ENCODE measurements around the gene MCU.

The MCU gene

DNA sequence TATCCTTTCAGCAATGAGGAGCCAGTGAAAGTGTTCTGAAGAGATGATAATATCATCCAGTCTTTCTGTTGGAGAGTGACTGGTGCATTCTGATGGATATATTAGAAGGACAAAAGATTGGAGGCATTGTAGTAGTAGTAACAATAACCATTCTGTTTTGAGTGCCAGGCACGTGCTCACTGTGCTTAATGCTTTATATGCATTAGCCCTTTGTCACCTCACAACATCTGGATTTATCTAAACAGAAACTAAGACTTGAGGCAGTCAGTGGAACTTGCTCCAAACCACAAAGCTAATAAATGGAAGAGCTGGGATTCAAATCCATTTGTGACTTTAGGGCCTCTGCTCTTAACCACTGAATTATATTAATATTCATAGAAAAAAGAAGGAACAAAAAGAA lies 117.1 kb downstream of the MCU start:
- DNase-seq, result no peak

DNA sequence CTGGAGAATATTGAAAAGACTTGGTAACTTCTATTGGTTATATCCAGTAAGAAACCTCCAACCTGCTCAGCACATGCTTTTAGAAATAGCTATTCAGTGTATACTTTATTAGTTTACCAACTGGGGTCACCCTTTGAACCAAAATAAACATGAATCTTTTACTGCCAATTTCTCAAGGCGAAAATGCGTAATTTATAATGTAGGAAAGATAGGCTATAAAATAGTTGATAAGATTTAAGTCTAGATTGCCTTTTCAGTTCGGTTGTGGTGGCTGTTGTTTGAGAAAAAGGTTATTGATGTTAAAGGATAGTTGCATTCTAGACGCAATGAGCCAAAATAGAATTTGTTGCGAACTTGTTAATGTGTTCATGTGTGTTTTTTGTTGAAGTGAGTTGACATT lies 119.0 kb downstream of the MCU start:
- no peak for DNase-seq

DNA sequence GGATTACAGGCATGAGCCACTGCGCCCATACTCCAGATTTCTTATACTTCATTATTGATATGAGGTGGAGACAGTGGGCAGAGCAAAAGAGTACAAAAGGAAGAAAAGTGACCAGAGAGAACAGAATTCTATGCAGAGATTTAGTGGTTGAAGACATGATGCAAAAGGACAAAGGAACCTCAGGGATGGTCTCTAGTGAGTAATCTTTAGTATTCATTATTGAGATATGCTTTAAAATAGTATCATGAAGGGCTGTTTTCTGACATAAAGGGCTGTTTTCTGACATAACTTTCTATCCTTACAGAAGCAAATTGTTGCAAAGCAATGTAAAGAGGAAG lies 120.4 kb downstream of the MCU start:
- no peak for DNase-seq

- DNase-seq, result no peak
Observed at GRCh38 chr10:72812753-72813430, 120.9 kb downstream of the MCU start.

DNA sequence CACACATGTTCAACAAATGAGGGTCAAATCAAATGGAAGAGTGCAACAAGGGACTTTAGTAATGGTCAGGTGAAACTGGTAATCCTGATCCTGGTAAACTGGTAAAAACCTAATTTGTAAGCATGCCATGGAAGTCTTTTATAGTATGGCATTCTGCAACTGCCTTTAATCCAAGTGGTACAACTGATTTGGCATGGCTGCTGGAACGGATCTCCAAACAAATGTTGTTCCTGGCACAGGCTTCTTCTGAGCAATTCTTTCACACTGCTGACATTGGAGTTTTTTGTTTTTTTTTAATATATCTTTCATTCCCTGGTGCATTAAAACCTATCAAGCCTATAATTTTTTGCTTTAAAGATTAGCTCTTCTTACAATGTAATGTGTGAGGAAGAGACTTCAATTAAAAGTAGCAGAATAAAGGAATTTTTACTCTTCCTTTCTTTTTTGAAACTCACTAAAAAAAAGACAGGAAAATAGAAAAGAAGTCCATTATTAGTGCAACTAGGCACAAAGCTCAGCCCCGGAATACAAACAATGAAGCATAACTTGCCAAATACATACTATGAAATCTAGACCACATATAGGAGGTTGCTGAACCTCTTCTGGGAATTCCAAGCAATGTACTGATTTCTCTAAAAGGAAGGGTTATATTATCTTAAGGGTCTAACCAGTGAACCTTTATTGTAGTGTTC lies 122.3 kb downstream of the MCU start:
- DNase-seq, result no peak

DNA sequence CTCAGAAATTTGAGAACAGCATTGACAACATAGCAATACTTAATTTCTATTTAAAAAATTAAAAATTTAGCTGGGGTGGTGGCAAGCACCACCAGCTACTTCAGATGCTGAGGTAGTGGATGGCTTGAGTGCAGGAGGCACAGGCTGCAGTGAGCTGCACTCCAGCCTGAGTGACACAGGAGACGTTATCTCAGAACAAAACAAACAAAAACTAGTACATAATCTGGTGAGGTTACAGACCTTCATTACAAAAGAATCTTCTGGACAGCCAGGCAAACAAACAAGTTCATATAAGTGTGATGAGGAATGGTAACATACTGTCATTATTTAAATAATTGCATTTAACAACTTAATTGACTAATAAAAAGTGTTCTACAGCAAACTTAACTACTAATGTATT lies 124.6 kb downstream of the MCU start:
- DNase-seq, result no peak

DNA sequence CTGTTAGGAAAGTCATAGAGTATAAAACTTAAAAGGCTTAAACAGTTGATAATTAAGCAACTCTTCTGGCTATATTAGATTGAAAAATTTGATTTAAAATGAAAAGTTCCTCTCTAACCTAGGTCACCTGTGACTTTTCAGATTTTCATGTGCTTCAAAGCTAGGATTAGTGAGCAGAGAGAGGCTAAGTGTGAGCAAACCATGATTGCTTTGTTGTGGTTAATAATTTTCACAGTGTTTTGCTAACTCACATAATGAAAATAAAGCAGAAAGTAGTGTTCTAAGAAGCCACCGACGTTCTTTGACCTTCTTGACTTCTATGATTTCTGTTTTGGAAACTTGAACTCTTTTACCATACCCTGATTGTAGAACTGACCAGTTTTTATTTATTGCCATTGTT lies 126.1 kb downstream of the MCU start:
- no peak for DNase-seq

DNA sequence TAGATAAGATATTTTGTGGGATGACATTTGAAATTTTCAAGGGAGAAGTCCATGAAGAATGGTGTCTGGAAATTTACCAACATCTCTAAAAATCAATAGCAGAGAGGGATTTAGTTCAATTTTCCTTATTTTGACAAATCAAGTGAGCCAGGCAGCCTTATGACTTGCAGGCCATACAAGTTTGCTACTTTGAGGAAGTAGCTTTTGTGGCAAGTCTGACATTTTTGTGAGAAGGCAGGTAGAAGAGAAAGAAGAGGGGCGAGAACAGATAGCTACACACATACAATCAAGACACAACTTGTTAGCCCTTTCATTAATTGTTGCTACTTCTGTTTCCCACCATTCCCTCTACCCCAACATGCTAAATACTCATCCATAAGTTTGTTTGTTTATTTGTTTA lies 127.1 kb downstream of the MCU start:
- DNase-seq, result no peak

GRCh38 chr10:72821606-72822005 lies 129.7 kb downstream of the MCU start:
- DNase-seq, result no peak

DNA sequence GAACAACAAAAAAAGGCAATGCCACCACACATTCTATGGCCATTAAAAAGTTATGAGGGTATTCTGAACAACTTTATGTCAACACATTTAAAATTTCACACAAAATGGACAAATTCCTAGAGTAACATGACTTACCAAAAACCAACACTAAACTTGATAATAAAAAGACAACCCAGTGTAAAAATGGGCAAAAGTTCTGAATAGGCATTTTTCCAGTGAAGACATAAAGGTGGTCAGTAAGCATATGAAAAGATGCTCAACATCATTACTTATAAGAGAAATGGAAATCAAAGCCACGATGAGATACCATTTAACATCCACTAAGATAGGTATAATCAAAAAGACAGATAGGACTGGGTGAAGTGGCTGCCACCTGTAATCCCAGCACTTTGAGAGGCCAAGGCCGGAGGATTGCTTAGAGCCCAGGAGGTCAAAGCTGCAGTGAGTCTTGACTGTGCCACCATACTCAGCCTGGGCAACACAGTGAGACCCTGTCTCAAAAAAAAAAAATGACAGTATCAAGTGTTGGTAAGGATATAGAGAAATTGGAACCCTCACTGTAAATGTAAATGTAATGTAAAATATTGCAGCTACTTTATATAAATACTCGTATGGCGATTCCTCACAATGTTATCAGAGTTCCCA lies 130.5 kb downstream of the MCU start:
- no peak for DNase-seq

DNA sequence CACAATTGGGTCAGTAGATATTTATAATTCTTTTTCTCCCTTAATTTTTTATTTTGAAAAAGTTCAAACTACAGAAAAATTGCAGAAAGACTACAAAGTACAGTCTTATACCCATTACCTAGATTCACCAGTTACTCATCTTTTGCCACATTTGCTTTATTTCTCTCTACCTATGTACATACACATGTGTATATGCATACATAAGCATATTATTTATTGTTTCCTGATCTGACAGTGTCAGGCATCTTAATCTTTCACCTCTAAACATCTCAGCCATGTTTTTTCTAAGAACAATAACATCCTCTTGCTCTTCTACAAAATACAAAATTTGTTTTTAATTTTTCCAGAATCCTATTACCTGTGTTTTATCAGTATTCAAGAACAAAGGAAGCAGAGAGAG lies 133.2 kb downstream of the MCU start:
- no peak for DNase-seq

DNA sequence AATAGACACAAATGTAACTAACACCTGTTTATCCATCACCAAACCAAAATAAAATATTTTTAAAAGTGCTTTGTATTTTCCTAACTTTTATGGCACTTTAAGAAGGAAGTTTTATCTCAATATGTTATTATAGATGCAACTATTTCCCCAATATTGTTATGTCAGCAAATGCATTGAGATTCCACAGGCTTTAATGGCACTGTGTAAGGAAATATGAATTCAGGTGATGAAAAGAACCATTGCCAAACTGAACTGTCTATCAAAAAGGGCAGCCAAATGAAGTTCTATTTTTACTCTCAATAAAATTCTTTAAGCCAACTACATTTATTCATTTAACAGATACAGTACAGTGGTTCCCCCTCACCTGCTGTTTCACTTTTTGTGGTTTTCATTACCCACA lies 134.4 kb downstream of the MCU start:
- no peak for DNase-seq

DNA sequence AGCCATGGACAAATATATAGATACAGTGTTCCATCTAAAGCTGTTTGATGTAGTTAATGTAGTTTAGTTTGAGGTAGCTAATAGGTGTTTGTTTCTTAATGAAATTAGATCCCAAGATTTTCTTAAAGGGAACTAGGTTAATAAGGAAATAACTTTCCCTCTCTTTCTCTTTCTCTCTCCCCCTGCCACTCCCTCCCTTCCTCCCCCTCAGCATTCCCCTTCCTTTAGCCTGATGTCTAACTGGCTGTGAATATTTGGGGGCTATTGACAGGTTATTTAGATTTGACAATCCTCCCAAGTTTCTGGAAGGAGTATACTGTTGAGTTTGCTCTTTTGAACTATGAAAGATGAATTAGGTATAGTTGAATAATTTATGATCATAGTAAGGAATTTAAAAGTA lies 136.4 kb downstream of the MCU start:
- DNase-seq, result no peak

DNA sequence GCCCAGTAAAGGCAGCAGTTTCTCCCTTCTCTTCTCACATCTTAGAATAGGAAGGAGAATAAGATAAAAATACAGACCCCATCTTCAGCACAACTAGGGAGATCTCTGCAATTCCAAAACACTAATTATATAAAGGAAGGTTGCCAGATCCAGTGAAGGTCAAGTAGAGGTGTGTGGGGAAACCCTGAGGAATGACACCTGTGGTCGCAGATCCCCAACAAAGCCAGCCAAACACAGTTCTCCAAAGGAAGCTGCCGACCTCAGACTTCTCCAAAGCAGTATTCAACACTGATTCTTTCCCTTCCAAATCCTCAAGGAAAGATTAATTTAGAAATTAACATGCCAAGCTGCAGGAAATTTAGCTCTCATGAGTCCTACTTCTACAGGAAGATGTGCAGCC lies 138.7 kb downstream of the MCU start:
- no peak for DNase-seq

DNA sequence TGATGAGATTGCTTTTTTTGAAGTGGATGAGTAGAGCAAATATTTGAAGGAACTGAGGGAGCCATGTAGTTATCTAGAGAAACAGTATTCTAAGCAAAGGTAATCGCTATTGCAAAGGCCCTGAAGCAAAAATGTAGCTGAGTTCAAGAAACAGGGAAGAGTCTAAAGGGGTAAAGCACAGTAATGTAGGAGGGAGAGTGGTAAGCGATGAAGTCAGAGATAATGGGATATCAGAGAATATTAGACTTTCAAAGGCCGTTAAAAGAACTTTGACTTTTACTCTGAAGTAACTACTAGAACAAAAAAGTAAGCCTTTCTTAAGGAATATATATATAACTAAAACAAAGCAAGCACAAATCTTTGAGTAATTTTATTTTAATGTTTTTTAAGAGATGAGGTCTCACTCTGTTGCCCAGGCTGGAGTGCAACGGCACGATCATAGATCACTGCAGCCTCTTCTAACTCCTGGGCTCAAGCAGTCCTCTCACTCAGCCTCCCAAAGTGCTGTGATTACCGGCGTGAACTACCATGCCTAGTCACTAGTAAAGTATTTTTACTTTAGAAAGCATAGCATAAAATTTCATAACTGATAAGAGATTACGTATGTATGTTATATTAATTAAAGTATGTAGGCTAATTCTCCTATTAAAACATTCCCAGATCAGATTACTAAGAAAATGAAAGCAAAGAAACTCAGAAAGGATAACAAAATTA lies 139.9 kb downstream of the MCU start:
- DNase-seq, result no peak

- DNase-seq, result no peak
Observed at GRCh38 chr10:72832701-72833100, 140.8 kb downstream of the MCU start.

DNA sequence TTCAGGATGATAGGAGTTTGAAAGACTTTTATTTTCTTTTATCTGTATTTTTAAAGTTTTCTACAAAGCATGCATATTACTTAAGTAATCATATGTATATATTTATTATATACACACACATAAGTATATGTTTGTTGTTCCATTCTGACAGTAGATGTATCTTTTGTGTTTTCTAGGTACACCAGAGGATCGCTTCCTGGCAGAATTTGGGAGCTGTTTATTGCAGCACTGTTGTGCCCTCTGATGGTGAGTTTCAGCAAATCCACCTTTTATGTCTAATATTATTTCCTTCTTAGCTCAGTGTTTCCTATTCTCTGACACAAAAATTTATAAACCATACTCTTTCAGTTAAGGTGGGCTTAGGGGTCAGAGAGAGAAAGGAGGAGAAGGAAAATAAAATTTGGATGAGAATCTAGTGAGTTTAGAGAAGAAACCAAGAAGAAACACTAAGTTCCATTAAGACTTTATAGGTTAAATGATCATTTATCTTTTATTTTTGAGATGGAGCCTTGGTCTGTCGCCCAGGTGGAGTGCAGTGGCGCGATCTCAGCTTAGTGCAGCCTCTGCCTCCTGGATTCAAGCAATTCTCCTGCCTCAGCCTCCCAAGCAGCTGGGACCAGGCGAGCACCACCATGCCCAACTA lies 142.4 kb downstream of the MCU start:
- DNase-seq, result no peak

DNA sequence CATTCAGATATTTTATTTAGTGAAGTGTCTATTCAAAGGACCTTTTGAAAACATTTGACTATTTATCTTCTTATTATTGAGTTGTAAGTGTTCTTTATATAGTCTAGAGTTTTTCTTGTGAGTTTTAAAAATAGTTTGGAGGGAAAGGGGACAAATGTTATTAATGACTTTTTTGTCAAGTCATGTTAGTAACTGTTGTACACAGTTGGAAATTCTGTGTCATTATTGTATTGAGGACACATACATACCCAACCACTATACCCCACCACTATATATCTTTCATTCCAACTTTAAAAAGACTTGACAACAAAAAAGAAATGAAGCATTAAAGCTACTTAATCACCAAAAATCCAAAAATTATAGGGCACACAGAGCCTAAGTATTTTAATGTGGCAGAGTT lies 148.4 kb downstream of the MCU start:
- no peak for DNase-seq

DNA sequence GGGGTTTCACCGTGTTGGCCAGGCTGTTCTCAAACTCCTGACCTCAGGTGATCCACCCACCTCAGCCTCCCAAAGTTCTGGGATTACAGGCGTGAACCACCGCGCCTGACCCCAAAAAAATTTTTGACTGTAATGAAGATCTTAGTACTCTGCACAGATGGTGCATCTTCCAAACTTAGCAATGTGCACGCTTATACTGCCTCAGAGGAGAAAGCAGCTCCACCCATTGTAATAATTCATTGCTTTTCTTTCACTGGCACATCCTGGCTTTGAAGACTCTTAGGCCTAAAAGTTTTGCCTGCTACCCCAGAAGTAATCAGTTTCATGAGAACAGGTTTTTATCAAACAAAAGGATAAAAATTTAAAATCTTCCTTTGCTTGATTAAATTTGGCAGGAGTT lies 149.5 kb downstream of the MCU start:
- DNase-seq, result no peak

- no peak for DNase-seq
Observed at GRCh38 chr10:72842164-72842563, 150.2 kb downstream of the MCU start.

DNA sequence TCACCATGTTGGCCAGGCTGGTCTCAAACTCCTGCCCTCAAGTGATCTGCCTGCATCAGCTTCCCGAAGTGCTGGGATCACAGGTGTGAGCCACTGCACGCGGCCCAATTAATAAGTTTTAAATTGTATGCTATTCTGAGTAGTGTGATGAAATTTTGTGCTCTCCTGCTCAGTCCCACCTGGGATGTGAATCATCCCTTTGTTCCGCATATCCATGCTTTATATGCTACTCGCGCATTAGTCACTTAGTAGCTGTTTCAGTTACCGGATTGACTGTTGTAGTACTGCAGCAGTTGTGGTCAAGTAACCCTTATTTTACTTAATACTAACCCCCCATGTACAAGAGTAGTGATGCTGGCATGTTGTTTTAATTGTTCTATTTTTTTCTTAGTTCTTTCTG lies 154.3 kb downstream of the MCU start:
- DNase-seq, result no peak

GRCh38 chr10:72847681-72848080 lies 155.7 kb downstream of the MCU start:
- DNase-seq, result no peak

DNA sequence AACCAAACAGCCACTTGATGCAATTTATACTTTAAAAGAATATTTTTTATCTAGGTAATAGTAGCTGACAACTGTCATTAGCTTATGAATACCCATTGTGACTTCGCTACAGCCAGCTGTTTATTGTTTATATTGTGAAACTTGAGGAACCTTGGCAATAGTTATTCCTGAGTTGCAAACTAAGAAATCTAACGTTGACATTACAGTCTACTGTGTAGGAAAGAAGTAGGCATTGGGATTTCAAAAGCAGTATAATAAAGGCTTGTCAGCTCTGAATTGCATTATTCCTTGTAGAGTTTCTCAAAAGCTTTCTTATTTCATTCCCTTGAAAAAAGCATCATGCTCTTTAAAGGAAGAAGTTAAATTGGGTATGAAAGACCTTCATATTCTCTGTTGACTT lies 158.9 kb downstream of the MCU start:
- DNase-seq, result no peak

- DNase-seq, result no peak
Observed at GRCh38 chr10:72851509-72851908, 159.6 kb downstream of the MCU start.

Data from DMS 273 treated with DMSO at 0.1 percent for 48 hours (cell line).